Chondrocyte (in vitro differentiated cells): Measurements from ENCODE around the gene GNAQ. TPM values are rescaled to one million over a fixed set of nuclear protein-coding genes. Genes with fewer than 3 reads are reported as not detected.

Experiments used
- DNase-seq: peaks from one replicate; pipeline ENCODE4 v3.0.0; 2021; ENCODE audit warnings: mixed read lengths, low spot score
- H3K27ac Mint-ChIP-seq: one replicate; pipeline ENCODE4 v1.8.0; 2021; ENCODE audit warnings: mild to moderate bottlenecking, moderate library complexity, mixed read lengths; ENCODE audit not compliant: unreplicated experiment
- H3K27me3 Mint-ChIP-seq: 2 replicates; pipeline ENCODE4 v1.8.0; 2021; ENCODE audit warnings: low read depth, mixed read lengths
- H3K36me3 Mint-ChIP-seq: 2 replicates; pipeline ENCODE4 v1.8.0; 2021; ENCODE audit warnings: low read depth, mixed read lengths
- H3K4me1 Mint-ChIP-seq: 2 replicates; pipeline ENCODE4 v1.8.0; 2021; ENCODE audit warnings: low read depth, mild to moderate bottlenecking, mixed read lengths
- H3K4me3 Mint-ChIP-seq: one replicate; pipeline ENCODE4 v1.8.0; 2021; ENCODE audit warnings: mild to moderate bottlenecking, moderate library complexity, mixed read lengths; ENCODE audit not compliant: unreplicated experiment
- H3K9me3 Mint-ChIP-seq: 2 replicates; pipeline ENCODE4 v1.8.0; 2021; ENCODE audit warnings: low read depth, mixed read lengths
- CTCF ChIP-seq: fragments of 200-600 bp; sonication (generic); IDR thresholded peaks from 2 replicates; pipeline ENCODE4 v1.5.0; 2021; ENCODE audit warnings: antibody characterized with exemption, mild to moderate bottlenecking, moderate library complexity
- total RNA-seq: library from RNA; stranded (reverse); gene quantifications from 3 replicates; pipeline ENCODE4 v1.2.1, GENCODE V29; 2021

Gene GNAQ
- total RNA-seq, 1 donor from 2014 or later, result 87.0 TPM

GRCh38 chr9:77983320-77983662 lies 48.3 kb downstream of the GNAQ start:
- no peak for TF ChIP-seq CTCF
- peaks cover under 1% of the 10 kb centered on the region for H3K36me3 Mint-ChIP-seq
- H3K27ac Mint-ChIP-seq, result peak overlapping the region; percentile 1
- peaks cover 39% of the 10 kb centered on the region for H3K4me1 Mint-ChIP-seq
- no peak overlapping the region for H3K4me3 Mint-ChIP-seq
- H3K9me3 Mint-ChIP-seq, result no peaks in the 10 kb centered on the region
- no peak for DNase-seq
- no peaks in the 10 kb centered on the region for H3K27me3 Mint-ChIP-seq

- H3K36me3 Mint-ChIP-seq, result peaks cover 3% of the 10 kb centered on the region
- H3K27ac Mint-ChIP-seq, result no peak overlapping the region
- peaks cover 41% of the 10 kb centered on the region for H3K4me1 Mint-ChIP-seq
- no peak overlapping the region for H3K4me3 Mint-ChIP-seq
- TF ChIP-seq CTCF, result no peak
- H3K27me3 Mint-ChIP-seq, result no peaks in the 10 kb centered on the region
- DNase-seq, result no peak
- H3K9me3 Mint-ChIP-seq, result no peaks in the 10 kb centered on the region
These were observed 48.9 kb downstream of the GNAQ start for GRCh38 chr9:77982581-77983319.

- no peak overlapping the region for H3K4me3 Mint-ChIP-seq
- peaks cover 3% of the 10 kb centered on the region for H3K36me3 Mint-ChIP-seq
- no peaks in the 10 kb centered on the region for H3K9me3 Mint-ChIP-seq
- peak overlapping the region; percentile 79 for H3K27ac Mint-ChIP-seq
- no peak for DNase-seq
- H3K4me1 Mint-ChIP-seq, result peaks cover 50% of the 10 kb centered on the region
- H3K27me3 Mint-ChIP-seq, result no peaks in the 10 kb centered on the region
- no peak for TF ChIP-seq CTCF
These were observed 49.7 kb downstream of the GNAQ start for GRCh38 chr9:77981907-77982306.

GRCh38 chr9:77981332-77981731 lies 50.3 kb downstream of the GNAQ start:
- Mint-ChIP-seq H3K4me3 (peak overlapping the region; percentile 5), H3K36me3 (peaks cover 3% of the 10 kb centered on the region), H3K27ac (peak overlapping the region; percentile 79), H3K27me3 (no peaks in the 10 kb centered on the region), H3K4me1 (peaks cover 52% of the 10 kb centered on the region), H3K9me3 (no peaks in the 10 kb centered on the region)
- peak; percentile 11 for TF ChIP-seq CTCF
- no peak for DNase-seq

GRCh38 chr9:77980622-77981021 lies 51.0 kb downstream of the GNAQ start:
- no peak overlapping the region for H3K4me3 Mint-ChIP-seq
- H3K4me1 Mint-ChIP-seq, result peaks cover 52% of the 10 kb centered on the region
- peak overlapping the region; percentile 79 for H3K27ac Mint-ChIP-seq
- H3K27me3 Mint-ChIP-seq, result no peaks in the 10 kb centered on the region
- H3K36me3 Mint-ChIP-seq, result peaks cover 3% of the 10 kb centered on the region
- H3K9me3 Mint-ChIP-seq, result no peaks in the 10 kb centered on the region
- TF ChIP-seq CTCF, result no peak
- no peak for DNase-seq
